ENCODE results near the gene DSCAML1.

DSCAML1 gene

GRCh38 chr11:117492578-117493251 lies 304.3 kb downstream of the DSCAML1 start:
- WGBS, 2 experiments (ENCODE audit: insufficient coverage in 2 of 2) = 27 to 34% methylated on average over 12 to 17 of the region's 20 CpGs
- Histone ChIP-seq H3K9me3 (ENCODE audit: control insufficient read depth, low read length) (no peaks in the 10 kb centered on the region), H3K4me3 (ENCODE audit: extremely low read depth, insufficient read depth, low read length, poor library complexity, severe bottlenecking) (no peak overlapping the region), H3K4me1 (ENCODE audit: control insufficient read depth, insufficient read depth, low read length, poor library complexity, severe bottlenecking) (peaks cover 8% of the 10 kb centered on the region), H3K36me3 (ENCODE audit: control insufficient read depth, insufficient read depth, low read length) (no peaks in the 10 kb centered on the region), H3K27ac (ENCODE audit: low read depth, low read length, severe bottlenecking) (no peak overlapping the region)

GRCh38 chr11:117490911-117491310 lies 306.1 kb downstream of the DSCAML1 start:
- Histone ChIP-seq H3K9me3 (ENCODE audit: control insufficient read depth, low read length) (no peaks in the 10 kb centered on the region), H3K4me1 (ENCODE audit: control insufficient read depth, insufficient read depth, low read length, poor library complexity, severe bottlenecking) (peaks cover 8% of the 10 kb centered on the region), H3K36me3 (ENCODE audit: control insufficient read depth, insufficient read depth, low read length) (no peaks in the 10 kb centered on the region), H3K4me3 (ENCODE audit: extremely low read depth, insufficient read depth, low read length, poor library complexity, severe bottlenecking) (no peak overlapping the region), H3K27ac (ENCODE audit: low read depth, low read length, severe bottlenecking) (no peak overlapping the region)
- WGBS, 2 experiments (ENCODE audit: insufficient coverage in 2 of 2) = 51 to 67% methylated on average over 5 of the region's 6 CpGs

GRCh38 chr11:117489999-117490679 lies 306.9 kb downstream of the DSCAML1 start:
- Histone ChIP-seq H3K36me3 (ENCODE audit: control insufficient read depth, insufficient read depth, low read length) (no peaks in the 10 kb centered on the region), H3K4me3 (ENCODE audit: extremely low read depth, insufficient read depth, low read length, poor library complexity, severe bottlenecking) (no peak overlapping the region), H3K9me3 (ENCODE audit: control insufficient read depth, low read length) (no peaks in the 10 kb centered on the region), H3K4me1 (ENCODE audit: control insufficient read depth, insufficient read depth, low read length, poor library complexity, severe bottlenecking) (peaks cover 3% of the 10 kb centered on the region), H3K27ac (ENCODE audit: low read depth, low read length, severe bottlenecking) (no peak overlapping the region)
- 55 to 69% methylated on average over 5 to 10 of the region's 14 CpGs for WGBS, 2 experiments (ENCODE audit: insufficient coverage in 2 of 2)

- Histone ChIP-seq H3K36me3 (ENCODE audit: control insufficient read depth, insufficient read depth, low read length) (no peaks in the 10 kb centered on the region), H3K9me3 (ENCODE audit: control insufficient read depth, low read length) (no peaks in the 10 kb centered on the region), H3K27ac (ENCODE audit: low read depth, low read length, severe bottlenecking) (no peak overlapping the region), H3K4me3 (ENCODE audit: extremely low read depth, insufficient read depth, low read length, poor library complexity, severe bottlenecking) (no peak overlapping the region), H3K4me1 (ENCODE audit: control insufficient read depth, insufficient read depth, low read length, poor library complexity, severe bottlenecking) (peaks cover 3% of the 10 kb centered on the region)
- WGBS, 2 experiments (ENCODE audit: insufficient coverage in 2 of 2) = 91 to 98% methylated on average over 8 to 10 of the region's 14 CpGs
These were observed 307.7 kb downstream of the DSCAML1 start for GRCh38 chr11:117488996-117489952.

- Histone ChIP-seq H3K9me3 (ENCODE audit: control insufficient read depth, low read length) (no peaks in the 10 kb centered on the region), H3K4me1 (ENCODE audit: control insufficient read depth, insufficient read depth, low read length, poor library complexity, severe bottlenecking) (peaks cover 5% of the 10 kb centered on the region), H3K27ac (ENCODE audit: low read depth, low read length, severe bottlenecking) (no peak overlapping the region), H3K36me3 (ENCODE audit: control insufficient read depth, insufficient read depth, low read length) (no peaks in the 10 kb centered on the region), H3K4me3 (ENCODE audit: extremely low read depth, insufficient read depth, low read length, poor library complexity, severe bottlenecking) (no peak overlapping the region)
- WGBS, 2 experiments (ENCODE audit: insufficient coverage in 2 of 2) = 97% methylated on average over 12 of the region's 13 CpGs
These were observed 311.0 kb downstream of the DSCAML1 start for GRCh38 chr11:117486059-117486458.

DNA sequence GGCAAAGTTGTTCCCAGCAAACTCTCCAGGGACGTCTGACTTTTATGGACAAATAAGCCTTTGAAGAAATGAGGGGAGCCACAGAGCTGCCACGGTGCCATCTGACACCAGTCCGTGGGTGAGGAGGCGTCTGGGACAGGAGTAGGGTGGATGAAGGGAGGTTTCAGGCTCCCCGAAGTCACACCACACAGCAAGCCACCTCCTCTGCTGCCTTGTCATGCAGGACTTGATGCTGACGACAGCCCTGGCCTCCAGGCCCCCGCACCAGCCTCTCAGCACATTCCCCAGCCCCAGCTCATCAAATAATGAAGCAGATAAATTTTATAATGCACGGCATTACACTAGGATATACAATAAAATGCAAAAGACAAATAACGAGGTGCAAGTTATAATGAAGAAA lies 312.9 kb downstream of the DSCAML1 start:
- Histone ChIP-seq H3K4me3 (ENCODE audit: extremely low read depth, insufficient read depth, low read length, poor library complexity, severe bottlenecking) (no peak overlapping the region), H3K9me3 (ENCODE audit: control insufficient read depth, low read length) (no peaks in the 10 kb centered on the region), H3K36me3 (ENCODE audit: control insufficient read depth, insufficient read depth, low read length) (no peaks in the 10 kb centered on the region), H3K4me1 (ENCODE audit: control insufficient read depth, insufficient read depth, low read length, poor library complexity, severe bottlenecking) (peaks cover 5% of the 10 kb centered on the region), H3K27ac (ENCODE audit: low read depth, low read length, severe bottlenecking) (peak overlapping the region; percentile 36)
- 31 to 68% methylated on average over 2 to 4 of the region's 9 CpGs for WGBS, 2 experiments (ENCODE audit: insufficient coverage in 2 of 2)

GRCh38 chr11:117483372-117483771 lies 313.6 kb downstream of the DSCAML1 start:
- peaks cover 5% of the 10 kb centered on the region for H3K4me1 ChIP-seq (ENCODE audit: control insufficient read depth, insufficient read depth, low read length, poor library complexity, severe bottlenecking)
- no peaks in the 10 kb centered on the region for H3K36me3 ChIP-seq (ENCODE audit: control insufficient read depth, insufficient read depth, low read length)
- no peak overlapping the region for H3K4me3 ChIP-seq (ENCODE audit: extremely low read depth, insufficient read depth, low read length, poor library complexity, severe bottlenecking)
- WGBS, 2 experiments (ENCODE audit: insufficient coverage in 2 of 2) = 86 to 93% methylated on average over 5 of the region's 5 CpGs
- no peaks in the 10 kb centered on the region for H3K9me3 ChIP-seq (ENCODE audit: control insufficient read depth, low read length)
- H3K27ac ChIP-seq (ENCODE audit: low read depth, low read length, severe bottlenecking) = no peak overlapping the region

- H3K9me3 ChIP-seq (ENCODE audit: control insufficient read depth, low read length) = no peaks in the 10 kb centered on the region
- WGBS, 2 experiments (ENCODE audit: insufficient coverage in 2 of 2) = 76 to 79% methylated on average over 7 to 8 of the region's 8 CpGs
- peaks cover 5% of the 10 kb centered on the region for H3K4me1 ChIP-seq (ENCODE audit: control insufficient read depth, insufficient read depth, low read length, poor library complexity, severe bottlenecking)
- H3K27ac ChIP-seq (ENCODE audit: low read depth, low read length, severe bottlenecking) = no peak overlapping the region
- H3K4me3 ChIP-seq (ENCODE audit: extremely low read depth, insufficient read depth, low read length, poor library complexity, severe bottlenecking) = no peak overlapping the region
- H3K36me3 ChIP-seq (ENCODE audit: control insufficient read depth, insufficient read depth, low read length) = no peaks in the 10 kb centered on the region
These were observed 314.1 kb downstream of the DSCAML1 start for GRCh38 chr11:117482881-117483280.

DNA sequence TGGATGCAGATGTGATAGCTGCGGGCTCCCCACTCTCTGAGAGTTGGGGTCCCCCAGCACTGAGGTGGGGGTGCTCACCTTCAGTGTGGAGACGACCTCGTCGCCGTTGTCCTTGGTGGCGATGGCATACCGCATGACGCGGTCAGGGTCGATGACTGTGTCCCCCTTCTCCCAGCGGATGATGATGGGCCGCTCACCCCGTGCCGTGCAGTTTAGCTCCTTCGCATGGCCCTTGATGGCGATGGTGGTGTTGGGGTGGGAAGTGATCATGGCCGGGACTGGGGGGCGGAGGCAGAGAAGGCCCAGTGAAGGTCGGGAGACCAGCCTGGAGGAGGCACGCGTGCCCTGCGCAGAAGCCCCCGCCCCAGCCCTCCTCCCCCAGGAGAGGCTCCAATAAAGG lies 315.1 kb downstream of the DSCAML1 start:
- Histone ChIP-seq H3K4me3 (ENCODE audit: extremely low read depth, insufficient read depth, low read length, poor library complexity, severe bottlenecking) (no peak overlapping the region), H3K36me3 (ENCODE audit: control insufficient read depth, insufficient read depth, low read length) (no peaks in the 10 kb centered on the region), H3K27ac (ENCODE audit: low read depth, low read length, severe bottlenecking) (no peak overlapping the region), H3K9me3 (ENCODE audit: control insufficient read depth, low read length) (no peaks in the 10 kb centered on the region), H3K4me1 (ENCODE audit: control insufficient read depth, insufficient read depth, low read length, poor library complexity, severe bottlenecking) (peaks cover 5% of the 10 kb centered on the region)
- 94 to 100% methylated on average over 3 to 10 of the region's 23 CpGs for WGBS, 2 experiments (ENCODE audit: insufficient coverage in 2 of 2)

- Histone ChIP-seq H3K9me3 (ENCODE audit: control insufficient read depth, low read length) (no peaks in the 10 kb centered on the region), H3K4me3 (ENCODE audit: extremely low read depth, insufficient read depth, low read length, poor library complexity, severe bottlenecking) (no peak overlapping the region), H3K27ac (ENCODE audit: low read depth, low read length, severe bottlenecking) (no peak overlapping the region), H3K36me3 (ENCODE audit: control insufficient read depth, insufficient read depth, low read length) (no peaks in the 10 kb centered on the region), H3K4me1 (ENCODE audit: control insufficient read depth, insufficient read depth, low read length, poor library complexity, severe bottlenecking) (peaks cover 5% of the 10 kb centered on the region)
- 84 to 93% methylated on average over 4 to 6 of the region's 6 CpGs for WGBS, 2 experiments (ENCODE audit: insufficient coverage in 2 of 2)
These were observed 316.0 kb downstream of the DSCAML1 start for GRCh38 chr11:117481036-117481435.
